ENCODE measurements around the gene CACTIN. TPM values are rescaled to one million over a fixed set of nuclear protein-coding genes. Genes with fewer than 3 reads are reported as not detected.
A peak's percentile ranks its signal among the peaks of the same experiment; 100 is the strongest.

The CACTIN gene
- polyA plus RNA-seq, 1 donor (not counting 4 experiments of a cell fraction or from before 2014, with no cell fraction given), result 10.8 TPM

DNA sequence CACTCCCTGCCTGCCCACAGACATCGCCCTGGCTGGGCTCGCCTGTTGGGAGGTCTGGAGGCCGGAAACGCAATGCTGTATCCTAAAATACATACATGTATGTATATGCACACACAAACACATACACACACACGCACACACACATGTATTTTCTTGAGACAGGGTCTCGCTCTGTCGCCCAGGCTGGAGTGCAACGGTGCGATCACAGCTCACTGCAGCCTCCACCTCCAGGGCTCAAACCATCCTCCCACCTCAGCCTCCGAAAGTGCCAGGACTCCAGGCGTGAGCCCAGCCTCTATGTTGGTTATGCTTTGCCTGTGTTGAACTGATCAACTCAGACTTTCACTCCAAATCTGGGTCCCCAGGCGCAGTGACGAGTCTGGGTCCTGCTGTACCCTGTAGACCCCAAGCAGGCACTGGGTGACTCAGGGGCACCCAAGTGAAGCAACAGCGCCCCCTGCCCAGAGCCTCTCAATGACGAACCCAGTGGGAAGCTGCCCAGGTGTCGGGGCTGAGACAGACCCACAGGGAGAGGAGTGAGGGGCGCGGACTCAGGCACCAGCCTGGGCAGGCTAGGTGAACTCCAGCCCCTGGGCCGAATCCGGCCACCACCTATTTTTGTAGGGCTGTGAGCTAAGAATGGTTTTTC is 27.4 kb upstream of the CACTIN start:
- DNase-seq (ENCODE audit: low read depth, low spot score) (no peak), FAIRE-seq (no peak)
- Histone ChIP-seq H2AFZ (ENCODE audit: control insufficient read depth, low read length) (no peak overlapping the region), H3K4me1 (ENCODE audit: control insufficient read depth, extremely low read depth, insufficient read depth, low read length) (peaks cover 2% of the 10 kb centered on the region), H3K27ac (ENCODE audit: control insufficient read depth, insufficient read depth, low read length) (no peak overlapping the region), H4K20me1 (ENCODE audit: control insufficient read depth, extremely low read depth, insufficient read depth, low read length) (no peaks in the 10 kb centered on the region), H3K9me3 (ENCODE audit: control insufficient read depth, low read depth, low read length) (no peaks in the 10 kb centered on the region), H3K4me2 (ENCODE audit: control insufficient read depth, extremely low read depth, insufficient read depth, low read depth, low read length) (no peak overlapping the region), H3K79me2 (ENCODE audit: control insufficient read depth, insufficient read depth, low read length) (no peaks in the 10 kb centered on the region), H3K27me3 (ENCODE audit: control insufficient read depth, extremely low read depth, insufficient read depth, low read length) (no peaks in the 10 kb centered on the region), H3K9me1 (ENCODE audit: control insufficient read depth, extremely low read depth, insufficient read depth, low read length) (no peaks in the 10 kb centered on the region), H3K36me3 (ENCODE audit: control insufficient read depth in 2 of 2, extremely low read depth in 1 of 2, insufficient read depth in 2 of 2, low read length in 2 of 2) (peaks cover 0 to 26% of the 10 kb centered on the region in 2 experiments), H3K9ac (ENCODE audit: control insufficient read depth, extremely low read depth, insufficient read depth, low read length) (no peak overlapping the region), H3K4me3 (ENCODE audit: control insufficient read depth in 2 of 3, extremely low read depth in 1 of 3, insufficient read depth in 2 of 3, low read depth in 1 of 3, low read length in 3 of 3) (no peak overlapping the region)
- dilution Hi-C loops (cut with MboI; ENCODE audit: extremely low pct_ligation_motif_present, low sequenced_read_pairs), result no loop called here
- TF ChIP-seq, protein P1, sequence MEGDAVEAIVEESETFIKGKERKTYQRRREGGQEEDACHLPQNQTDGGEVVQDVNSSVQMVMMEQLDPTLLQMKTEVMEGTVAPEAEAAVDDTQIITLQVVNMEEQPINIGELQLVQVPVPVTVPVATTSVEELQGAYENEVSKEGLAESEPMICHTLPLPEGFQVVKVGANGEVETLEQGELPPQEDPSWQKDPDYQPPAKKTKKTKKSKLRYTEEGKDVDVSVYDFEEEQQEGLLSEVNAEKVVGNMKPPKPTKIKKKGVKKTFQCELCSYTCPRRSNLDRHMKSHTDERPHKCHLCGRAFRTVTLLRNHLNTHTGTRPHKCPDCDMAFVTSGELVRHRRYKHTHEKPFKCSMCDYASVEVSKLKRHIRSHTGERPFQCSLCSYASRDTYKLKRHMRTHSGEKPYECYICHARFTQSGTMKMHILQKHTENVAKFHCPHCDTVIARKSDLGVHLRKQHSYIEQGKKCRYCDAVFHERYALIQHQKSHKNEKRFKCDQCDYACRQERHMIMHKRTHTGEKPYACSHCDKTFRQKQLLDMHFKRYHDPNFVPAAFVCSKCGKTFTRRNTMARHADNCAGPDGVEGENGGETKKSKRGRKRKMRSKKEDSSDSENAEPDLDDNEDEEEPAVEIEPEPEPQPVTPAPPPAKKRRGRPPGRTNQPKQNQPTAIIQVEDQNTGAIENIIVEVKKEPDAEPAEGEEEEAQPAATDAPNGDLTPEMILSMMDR (optimal IDR thresholded peaks at IDR 0.05 in 1 of 3, IDR thresholded peaks at IDR 0.05 in 1 of 3, conservative IDR thresholded peaks at IDR 0.05 in 1 of 3; ENCODE audit: extremely low read depth in 1 of 3, insufficient read depth in 2 of 3, low read length in 3 of 3), result peak in 2 of 3 experiments; percentile 17 to 34
- TF ChIP-seq EZH2 (IDR thresholded peaks at IDR 0.05; ENCODE audit: low read length), result no peak

DNA sequence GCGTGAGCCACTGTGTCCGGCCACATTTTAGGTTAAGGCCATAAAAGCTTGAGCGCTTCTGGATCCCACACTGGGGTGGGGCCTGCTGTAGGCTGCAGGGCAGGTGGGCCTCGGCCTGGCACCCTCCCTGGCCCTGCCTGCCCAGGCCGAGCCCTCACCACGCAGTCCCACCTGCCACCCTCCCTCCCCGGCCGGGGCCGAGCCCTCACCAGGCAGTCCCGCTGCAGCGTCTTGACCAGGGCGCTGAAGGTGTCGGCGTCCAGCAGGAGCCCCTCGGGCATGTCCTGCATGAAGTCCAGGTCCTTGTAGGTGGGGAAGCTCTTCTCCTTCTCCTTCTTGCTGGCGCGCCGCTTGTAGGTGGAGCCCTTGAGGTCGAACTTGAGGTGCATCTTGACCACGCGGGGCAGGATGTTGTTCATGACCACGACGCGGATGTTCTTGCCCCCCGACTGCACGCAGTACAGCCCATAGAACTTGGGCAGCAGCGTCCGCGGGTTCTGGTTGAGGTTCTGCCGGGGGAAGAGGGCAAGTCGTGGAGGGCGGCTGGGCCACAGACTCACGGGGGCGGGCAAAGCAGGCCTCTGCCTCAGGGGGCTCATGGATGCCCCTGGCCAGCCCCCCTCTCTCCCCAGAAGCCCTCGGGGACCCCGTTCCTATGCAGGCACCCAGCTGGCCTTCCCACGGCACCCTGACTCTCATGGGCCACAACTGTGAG is 26.6 kb upstream of the CACTIN start:
- DNase-seq (ENCODE audit: low read depth, low spot score), result no peak
- dilution Hi-C loops (cut with MboI; ENCODE audit: extremely low pct_ligation_motif_present, low sequenced_read_pairs), result no loop called here
- no peak for FAIRE-seq

More for the DNA sequence above, 26.6 kb upstream of the CACTIN start:
- Histone ChIP-seq H4K20me1 (ENCODE audit: control insufficient read depth, extremely low read depth, insufficient read depth, low read length) (no peaks in the 10 kb centered on the region), H2AFZ (ENCODE audit: control insufficient read depth, low read length) (no peak overlapping the region), H3K4me1 (ENCODE audit: control insufficient read depth, extremely low read depth, insufficient read depth, low read length) (peaks cover 2% of the 10 kb centered on the region), H3K79me2 (ENCODE audit: control insufficient read depth, insufficient read depth, low read length) (no peaks in the 10 kb centered on the region), H3K9me3 (ENCODE audit: control insufficient read depth, low read depth, low read length) (no peaks in the 10 kb centered on the region), H3K9me1 (ENCODE audit: control insufficient read depth, extremely low read depth, insufficient read depth, low read length) (no peaks in the 10 kb centered on the region), H3K4me2 (ENCODE audit: control insufficient read depth, extremely low read depth, insufficient read depth, low read depth, low read length) (no peak overlapping the region), H3K9ac (ENCODE audit: control insufficient read depth, extremely low read depth, insufficient read depth, low read length) (no peak overlapping the region), H3K27ac (ENCODE audit: control insufficient read depth, insufficient read depth, low read length) (no peak overlapping the region), H3K27me3 (ENCODE audit: control insufficient read depth, extremely low read depth, insufficient read depth, low read length) (no peaks in the 10 kb centered on the region), H3K36me3 (ENCODE audit: control insufficient read depth in 2 of 2, extremely low read depth in 1 of 2, insufficient read depth in 2 of 2, low read length in 2 of 2) (peaks cover 0 to 27% of the 10 kb centered on the region in 2 experiments), H3K4me3 (ENCODE audit: control insufficient read depth in 2 of 3, extremely low read depth in 1 of 3, insufficient read depth in 2 of 3, low read depth in 1 of 3, low read length in 3 of 3) (no peak overlapping the region)
- TF ChIP-seq EZH2 (IDR thresholded peaks at IDR 0.05; ENCODE audit: low read length), result no peak
